Endothelial cell (in vitro differentiated cells): ENCODE measurements around the gene C13orf46. TPM values are rescaled to one million over a fixed set of nuclear protein-coding genes. Genes with fewer than 3 reads are reported as not detected.
"Not testable (repeated sequence)": the region's sequence is repeated elsewhere in the genome, so short reads cannot be mapped to it uniquely, and the experiment has no call there.

Experiments
- DNase-seq: peaks from one replicate; pipeline ENCODE4 v3.0.0; 2021; ENCODE audit warnings: low spot score
- H3K27ac Mint-ChIP-seq: one replicate; pipeline ENCODE4 v1.8.0; 2021; ENCODE audit warnings: mixed read lengths, inconsistent platforms; ENCODE audit not compliant: unreplicated experiment
- H3K27me3 Mint-ChIP-seq: one replicate; pipeline ENCODE4 v1.8.0; 2021; ENCODE audit warnings: mild to moderate bottlenecking, moderate library complexity, mixed read lengths, inconsistent platforms; ENCODE audit not compliant: unreplicated experiment
- H3K36me3 Mint-ChIP-seq: one replicate; pipeline ENCODE4 v1.8.0; 2021; ENCODE audit warnings: mild to moderate bottlenecking, low read depth, mixed read lengths, inconsistent platforms; ENCODE audit not compliant: unreplicated experiment
- H3K4me1 Mint-ChIP-seq: one replicate; pipeline ENCODE4 v1.8.0; 2021; ENCODE audit warnings: mild to moderate bottlenecking, mixed read lengths, inconsistent platforms; ENCODE audit not compliant: unreplicated experiment
- H3K4me3 Mint-ChIP-seq: one replicate; pipeline ENCODE4 v1.8.0; 2021; ENCODE audit warnings: mild to moderate bottlenecking, mixed read lengths, inconsistent platforms; ENCODE audit not compliant: unreplicated experiment
- H3K9me3 Mint-ChIP-seq: one replicate; pipeline ENCODE4 v1.8.0; 2021; ENCODE audit warnings: mixed read lengths, inconsistent platforms; ENCODE audit not compliant: unreplicated experiment
- total RNA-seq: library from RNA; stranded (reverse); fragmentation: NEBNext Ultra II Directional; extraction: Animal tissue kit (Norgen Biotek cat#: 25700); gene quantifications from one replicate; pipeline ENCODE4 v1.2.1, GENCODE V29; 2021; ENCODE audit not compliant: unreplicated experiment
- TF ChIP-seq, protein P1 (sequence below): fragments of 200-600 bp; sonication (generic); IDR thresholded peaks from one replicate; pipeline ENCODE4 v1.5.0; 2021; ENCODE audit warnings: antibody characterized with exemption; ENCODE audit not compliant: unreplicated experiment

Gene C13orf46
- total RNA-seq, 1 donor from 2014 or later = 1.5 TPM

DNA sequence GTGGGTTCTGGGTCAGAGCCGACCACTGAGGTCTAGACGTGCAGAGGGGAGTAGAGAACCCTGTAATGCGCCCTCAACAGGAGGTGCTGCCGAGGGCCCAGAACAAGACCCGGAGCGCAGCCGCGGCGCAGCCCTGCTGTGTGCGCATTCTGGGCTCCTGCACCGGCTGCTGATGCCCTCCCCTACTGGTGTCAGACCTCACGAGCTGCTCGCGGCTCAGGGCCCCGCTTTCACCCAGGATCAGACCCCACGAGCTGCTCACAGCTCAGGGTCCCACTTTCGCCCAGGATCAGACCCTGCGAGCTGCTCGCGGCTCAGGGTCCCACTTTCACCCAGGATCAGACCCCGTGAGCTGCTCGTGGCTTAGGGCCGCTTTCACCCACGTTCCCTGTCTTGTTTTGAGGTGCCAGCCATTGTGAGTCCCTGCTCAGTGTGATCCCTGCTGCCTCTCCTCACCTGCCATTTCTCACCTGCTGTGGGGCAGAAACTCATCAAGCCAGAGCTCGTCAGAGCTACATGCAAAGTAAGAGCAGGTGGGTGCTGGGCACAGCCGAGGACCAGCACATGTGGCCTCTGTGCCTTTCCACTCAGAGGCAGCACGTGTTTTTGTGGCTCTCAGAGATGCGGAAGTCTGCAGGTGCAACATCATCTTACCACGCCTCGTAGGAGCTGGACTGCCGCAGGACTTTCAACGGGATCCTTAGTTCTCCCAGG lies 47.0 kb upstream of the C13orf46 start:
- peaks cover 12% of the 10 kb centered on the region for H3K27me3 Mint-ChIP-seq

DNA sequence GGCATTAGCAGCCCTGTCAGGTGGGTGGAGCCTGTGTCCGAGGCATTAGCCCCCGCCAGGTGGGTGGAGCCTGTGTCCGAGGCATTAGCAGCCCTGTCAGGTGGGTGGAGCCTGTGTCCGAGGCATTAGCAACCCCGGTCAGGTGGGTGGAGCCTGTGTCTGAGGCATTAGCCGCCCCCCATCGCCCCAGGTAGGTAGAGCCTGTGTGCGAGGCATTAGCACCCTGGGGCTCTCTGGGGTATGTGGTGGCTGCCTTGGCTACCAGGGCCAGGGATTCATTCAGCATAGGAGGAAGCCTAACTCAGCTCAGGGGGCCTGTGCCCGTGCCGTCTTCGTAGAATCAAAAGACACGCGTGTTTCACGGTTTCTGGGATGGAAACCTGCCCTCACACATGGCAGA lies 46.3 kb upstream of the C13orf46 start:
- H3K27me3 Mint-ChIP-seq = peaks cover 16% of the 10 kb centered on the region
- H3K4me3 Mint-ChIP-seq = peak overlapping the region; percentile 67
- H3K36me3 Mint-ChIP-seq = peaks cover 34% of the 10 kb centered on the region
- not testable (repeated sequence) for H3K9me3 Mint-ChIP-seq, H3K4me1 Mint-ChIP-seq, DNase-seq
- H3K27ac Mint-ChIP-seq = peak overlapping the region; percentile 30

More for the DNA sequence above, 47.0 kb upstream of the C13orf46 start:
- H3K4me3 Mint-ChIP-seq = peak overlapping the region; percentile 67
- H3K4me1 Mint-ChIP-seq = peaks cover 8% of the 10 kb centered on the region
- H3K27ac Mint-ChIP-seq = peak overlapping the region; percentile 67
- no peak for DNase-seq
- H3K9me3 Mint-ChIP-seq = no peaks in the 10 kb centered on the region
- peaks cover 28% of the 10 kb centered on the region for H3K36me3 Mint-ChIP-seq
- TF ChIP-seq, protein P1, sequence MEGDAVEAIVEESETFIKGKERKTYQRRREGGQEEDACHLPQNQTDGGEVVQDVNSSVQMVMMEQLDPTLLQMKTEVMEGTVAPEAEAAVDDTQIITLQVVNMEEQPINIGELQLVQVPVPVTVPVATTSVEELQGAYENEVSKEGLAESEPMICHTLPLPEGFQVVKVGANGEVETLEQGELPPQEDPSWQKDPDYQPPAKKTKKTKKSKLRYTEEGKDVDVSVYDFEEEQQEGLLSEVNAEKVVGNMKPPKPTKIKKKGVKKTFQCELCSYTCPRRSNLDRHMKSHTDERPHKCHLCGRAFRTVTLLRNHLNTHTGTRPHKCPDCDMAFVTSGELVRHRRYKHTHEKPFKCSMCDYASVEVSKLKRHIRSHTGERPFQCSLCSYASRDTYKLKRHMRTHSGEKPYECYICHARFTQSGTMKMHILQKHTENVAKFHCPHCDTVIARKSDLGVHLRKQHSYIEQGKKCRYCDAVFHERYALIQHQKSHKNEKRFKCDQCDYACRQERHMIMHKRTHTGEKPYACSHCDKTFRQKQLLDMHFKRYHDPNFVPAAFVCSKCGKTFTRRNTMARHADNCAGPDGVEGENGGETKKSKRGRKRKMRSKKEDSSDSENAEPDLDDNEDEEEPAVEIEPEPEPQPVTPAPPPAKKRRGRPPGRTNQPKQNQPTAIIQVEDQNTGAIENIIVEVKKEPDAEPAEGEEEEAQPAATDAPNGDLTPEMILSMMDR = no peak

DNA sequence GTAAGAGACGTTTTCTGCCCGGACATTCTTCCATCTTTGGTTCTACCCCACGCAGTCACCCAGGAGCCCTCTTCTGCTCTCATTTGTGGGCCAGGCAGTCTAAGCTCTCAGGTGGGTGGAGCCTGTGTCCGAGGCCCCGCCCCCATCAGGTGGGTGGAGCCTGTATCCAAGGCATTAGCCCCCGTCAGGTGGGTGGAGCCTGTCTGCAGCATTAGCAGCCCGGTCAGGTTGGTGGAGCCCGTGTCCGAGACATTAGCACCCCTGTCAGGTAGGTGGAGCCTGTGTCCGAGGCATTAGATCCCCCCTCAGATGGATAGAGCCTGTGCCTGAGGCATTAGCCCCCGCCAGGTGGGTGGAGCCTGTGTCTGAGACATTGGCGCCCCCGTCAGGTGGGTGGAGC lies 45.5 kb upstream of the C13orf46 start:
- Mint-ChIP-seq H3K9me3 (no peaks in the 10 kb centered on the region), H3K36me3 (peaks cover 34% of the 10 kb centered on the region), H3K27ac (no peak overlapping the region), H3K4me3 (peak overlapping the region; percentile 37), H3K27me3 (peaks cover 16% of the 10 kb centered on the region), H3K4me1 (peaks cover 8% of the 10 kb centered on the region)
- peak; percentile 35 for DNase-seq
- TF ChIP-seq, protein P1 = no peak

DNA sequence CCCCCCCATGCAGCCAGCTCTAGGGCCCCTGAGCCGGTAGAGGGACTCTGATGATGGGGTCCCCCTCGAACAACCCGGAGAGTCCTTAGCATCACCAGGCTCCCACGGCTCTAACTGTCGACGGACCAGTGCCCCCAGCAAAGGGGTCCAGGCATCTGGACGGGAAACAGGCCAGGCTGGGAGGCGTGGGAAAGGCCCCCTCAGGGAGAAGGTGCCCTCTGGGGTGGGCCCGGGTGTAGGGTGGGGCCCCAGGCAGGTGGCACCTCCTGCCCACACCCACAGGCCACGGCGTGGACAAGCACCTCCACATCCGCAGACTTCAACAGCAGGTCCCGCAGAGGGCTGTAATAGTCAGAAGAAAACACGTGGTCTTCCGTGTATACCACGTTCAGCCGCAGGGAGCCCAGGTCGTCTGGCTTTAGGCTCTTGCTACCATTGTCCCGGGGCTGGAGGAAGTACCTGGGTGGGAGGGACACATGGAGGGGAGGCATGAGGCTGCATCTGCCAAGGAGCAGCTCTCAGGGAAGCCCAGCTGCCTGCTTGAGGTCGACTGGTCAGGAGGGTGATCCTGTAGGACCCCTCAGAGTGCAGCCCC lies 44.7 kb upstream of the C13orf46 start:
- no peak overlapping the region for H3K4me3 Mint-ChIP-seq
- TF ChIP-seq, protein P1 = no peak
- H3K27me3 Mint-ChIP-seq = peaks cover 13% of the 10 kb centered on the region

DNA sequence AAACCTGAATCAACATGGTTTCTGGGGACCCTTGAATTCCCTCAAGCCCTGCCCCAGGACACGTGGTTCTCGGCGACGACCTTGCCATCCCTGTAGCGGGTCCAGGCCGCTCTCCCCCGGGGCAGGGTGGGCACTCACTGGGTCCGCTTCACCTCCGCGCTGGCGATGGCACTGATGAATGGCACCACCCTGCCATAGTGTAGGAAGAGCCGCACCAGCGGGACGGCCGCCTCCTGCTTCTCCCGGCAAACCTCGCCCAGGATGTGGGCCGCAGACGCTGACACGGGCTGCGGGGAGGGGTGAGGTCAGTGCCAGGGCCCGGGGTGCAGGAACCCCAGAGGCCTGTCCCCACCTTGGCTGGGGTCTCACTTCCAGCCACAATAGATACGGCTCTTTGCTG lies 44.1 kb upstream of the C13orf46 start:
- TF ChIP-seq, protein P1 = no peak
- DNase-seq = no peak
- H3K4me1 Mint-ChIP-seq = peaks cover 8% of the 10 kb centered on the region
- no peak overlapping the region for H3K4me3 Mint-ChIP-seq
- no peak overlapping the region for H3K27ac Mint-ChIP-seq
- peaks cover 13% of the 10 kb centered on the region for H3K27me3 Mint-ChIP-seq
- H3K36me3 Mint-ChIP-seq = peaks cover 34% of the 10 kb centered on the region
- H3K9me3 Mint-ChIP-seq = no peaks in the 10 kb centered on the region

More for the DNA sequence above, 44.7 kb upstream of the C13orf46 start:
- Mint-ChIP-seq H3K9me3 (no peaks in the 10 kb centered on the region), H3K36me3 (peaks cover 34% of the 10 kb centered on the region), H3K27ac (no peak overlapping the region), H3K4me1 (peaks cover 8% of the 10 kb centered on the region)
- DNase-seq = no peak
